Loucy (cell line): ENCODE data around the gene RNPS1.

Experiments
- H2AFZ ChIP-seq: fragments of 200-600 bp; sonication (generic); 2 replicates; pipeline ENCODE4 v1.6.0; 2016; ENCODE audit warnings: antibody characterized with exemption, mild to moderate bottlenecking, low read length, moderate library complexity
- H3F3A ChIP-seq: fragments of 200-600 bp; 2 replicates; pipeline ENCODE4 v1.6.0; 2016; ENCODE audit warnings: antibody characterized with exemption, low read depth, mild to moderate bottlenecking
- H3K27me3 ChIP-seq: fragments of 200-600 bp; sonication (generic); 2 replicates; pipeline ENCODE4 v1.6.1; 2014; ENCODE audit warnings: low read length, mild to moderate bottlenecking; ENCODE audit not compliant: insufficient read depth, poor library complexity, severe bottlenecking
- H3K36me3 ChIP-seq: fragments of 200-600 bp; sonication (generic); 2 replicates; pipeline ENCODE4 v1.6.1; 2016; ENCODE audit warnings: low read length; ENCODE audit not compliant: insufficient read depth
- H3K4me1 ChIP-seq: fragments of 200-600 bp; sonication (generic); 2 replicates; pipeline ENCODE4 v1.5.1; 2014; ENCODE audit warnings: low read length, mild to moderate bottlenecking; ENCODE audit not compliant: insufficient read depth, poor library complexity, severe bottlenecking
- H3K4me2 ChIP-seq: fragments of 200-600 bp; sonication (generic); 2 replicates; pipeline ENCODE4 v1.6.0; 2014; ENCODE audit warnings: antibody characterized with exemption, low read length, low read depth, mild to moderate bottlenecking; ENCODE audit not compliant: poor library complexity, severe bottlenecking
- H3K4me3 ChIP-seq: fragments of 200-600 bp; sonication (generic); 2 replicates; pipeline ENCODE4 v1.5.1; 2014; ENCODE audit warnings: low read length, mild to moderate bottlenecking, mixed read lengths; ENCODE audit not compliant: poor library complexity, severe bottlenecking
- H3K79me2 ChIP-seq: fragments of 200-600 bp; sonication (generic); 2 replicates; pipeline ENCODE4 v1.6.1; 2014; ENCODE audit warnings: low read length; ENCODE audit not compliant: insufficient read depth
- H3K9ac ChIP-seq: fragments of 200-600 bp; sonication (generic); 2 replicates; pipeline ENCODE4 v1.6.0; 2014; ENCODE audit warnings: mild to moderate bottlenecking, low read depth, low read length, moderate library complexity; ENCODE audit not compliant: poor library complexity, severe bottlenecking
- H3K9me2 ChIP-seq: fragments of 200-600 bp; sonication (generic); replicated peaks from 2 replicates; pipeline ENCODE4 v1.6.1; 2016; ENCODE audit warnings: low read depth, low read length, mixed read lengths
- H3K9me3 ChIP-seq: fragments of 200-600 bp; sonication (generic); 2 replicates; pipeline ENCODE4 v1.6.1; 2014; ENCODE audit warnings: mild to moderate bottlenecking, antibody characterized with exemption, low read length, low read depth; ENCODE audit not compliant: insufficient read depth
- H4K20me1 ChIP-seq: fragments of 200-600 bp; sonication (generic); 2 replicates; pipeline ENCODE4 v1.6.0; 2014; ENCODE audit warnings: antibody characterized with exemption, low read length, mild to moderate bottlenecking; ENCODE audit not compliant: insufficient read depth, poor library complexity, severe bottlenecking
- CTCF ChIP-seq: fragments of 200-600 bp; sonication (generic); conservative IDR thresholded peaks from 2 replicates; pipeline ENCODE4 v1.5.1; 2014; ENCODE audit warnings: mild to moderate bottlenecking, antibody characterized with exemption, low read length
- EZH2phosphoT487 ChIP-seq: fragments of 200-600 bp; IDR thresholded peaks from 2 replicates; pipeline ENCODE4 v1.6.1; 2018; ENCODE audit warnings: antibody characterized with exemption, mild to moderate bottlenecking, moderate library complexity, borderline replicate concordance

The RNPS1 gene

DNA sequence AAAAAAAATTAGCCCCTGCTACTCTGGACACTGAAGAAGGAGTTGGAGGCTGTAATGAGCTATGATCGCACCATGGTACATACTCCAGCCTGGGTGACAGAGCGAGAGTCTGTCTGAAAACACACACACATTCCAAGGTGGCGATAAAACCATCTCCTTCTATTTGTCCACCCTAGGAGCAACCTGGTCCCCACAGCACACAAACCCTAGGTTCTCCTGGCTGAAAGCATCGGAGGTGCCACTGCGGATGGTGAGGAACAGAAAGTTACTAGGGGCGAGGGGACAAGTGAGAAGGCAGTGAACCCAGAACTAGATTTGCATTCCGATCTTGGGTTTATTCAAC lies 15.1 kb downstream of the RNPS1 start:
- H3K36me3 ChIP-seq = peaks cover 30% of the 10 kb centered on the region; the same call in 1 of the 2 replicates
- no peak overlapping the region for H3K4me2 ChIP-seq

GRCh38 chr16:2251296-2252111 lies 16.4 kb downstream of the RNPS1 start, which contains the start of gene ECI1:
Gene ECI1, minus strand, starts transcription at chr16:2251587. Its CDS starts 21 bp downstream, at chr16:2251566.
- no peaks in the 10 kb centered on the region for H3K4me1 ChIP-seq
- H4K20me1 ChIP-seq = peaks cover 4% of the 10 kb centered on the region
- H3K4me3 ChIP-seq = peak within 1 kb of the TSS; percentile 73
- peaks cover 10% of the 10 kb centered on the region; the same call in 1 of the 2 replicates for H3K79me2 ChIP-seq
- H3K27me3 ChIP-seq = no peaks in the 10 kb centered on the region
- peaks cover 6% of the 10 kb centered on the region; the same call in 1 of the 2 replicates for H3F3A ChIP-seq
- H3K9me3 ChIP-seq = no peaks in the 10 kb centered on the region
- H3K9ac ChIP-seq = peak within 1 kb of the TSS; percentile 72
- H3K4me2 ChIP-seq = peak within 1 kb of the TSS; percentile 65
- H3K9me2 ChIP-seq = no peaks in the 10 kb centered on the region
- TF ChIP-seq CTCF = peak; percentile 29
- no peak for TF ChIP-seq EZH2phosphoT487
- H3K36me3 ChIP-seq = peaks cover 18% of the 10 kb centered on the region; the same call in 1 of the 2 replicates
- H2AFZ ChIP-seq = peak within 1 kb of the TSS; percentile 49; the same call in 1 of the 2 replicates

More for the DNA sequence above, 15.1 kb downstream of the RNPS1 start:
- Histone ChIP-seq H3K9me3 (no peaks in the 10 kb centered on the region), H3F3A (peaks cover 6% of the 10 kb centered on the region; the same call in 1 of the 2 replicates), H3K4me3 (no peak overlapping the region), H4K20me1 (peaks cover 4% of the 10 kb centered on the region), H3K4me1 (no peaks in the 10 kb centered on the region), H3K9ac (no peak overlapping the region), H3K9me2 (no peaks in the 10 kb centered on the region), H2AFZ (no peak overlapping the region), H3K79me2 (peaks cover 15% of the 10 kb centered on the region; the same call in 1 of the 2 replicates), H3K27me3 (no peaks in the 10 kb centered on the region)
- TF ChIP-seq EZH2phosphoT487 (no peak), CTCF (no peak)

GRCh38 chr16:2250652-2251295 lies 17.2 kb downstream of the RNPS1 start:
- Histone ChIP-seq H3K9me2 (no peaks in the 10 kb centered on the region), H3K4me1 (no peaks in the 10 kb centered on the region), H2AFZ (peak overlapping the region; percentile 49; the same call in 1 of the 2 replicates), H3K27me3 (no peaks in the 10 kb centered on the region), H3K9me3 (no peaks in the 10 kb centered on the region), H3K79me2 (peaks cover 10% of the 10 kb centered on the region; the same call in 1 of the 2 replicates), H3K36me3 (peaks cover 10% of the 10 kb centered on the region; the same call in 1 of the 2 replicates), H4K20me1 (peaks cover 4% of the 10 kb centered on the region), H3K4me3 (peak overlapping the region; percentile 73), H3K4me2 (peak overlapping the region; percentile 65), H3F3A (peaks cover 6% of the 10 kb centered on the region; the same call in 1 of the 2 replicates), H3K9ac (peak overlapping the region; percentile 72)
- TF ChIP-seq CTCF (no peak), EZH2phosphoT487 (no peak)
